GM18873 (cell line): ENCODE results near the gene GFI1B.
"Not testable (repeated sequence)": the region's sequence is repeated elsewhere in the genome, so short reads cannot be mapped to it uniquely, and the experiment has no call there.

Experiments used
- ATAC-seq: cut with Tn5 transposase; IDR thresholded peaks from one replicate; pipeline ENCODE4 v1.9.1; 2021; ENCODE audit warnings: mild to moderate bottlenecking, moderate library complexity, moderate number of reproducible peaks; ENCODE audit not compliant: unreplicated experiment, low FRiP score

The GFI1B gene

GRCh38 chr9:133006731-133007352 lies 28.3 kb downstream of the GFI1B start:
- no peak for ATAC-seq

- no peak for ATAC-seq
Observed at GRCh38 chr9:133008406-133008805, 29.9 kb downstream of the GFI1B start.

- no peak for ATAC-seq
Observed at GRCh38 chr9:133008824-133009223, 30.3 kb downstream of the GFI1B start.

- ATAC-seq = no peak
Observed at GRCh38 chr9:133009906-133010582, 31.6 kb downstream of the GFI1B start.

GRCh38 chr9:133014696-133015095 lies 36.2 kb downstream of the GFI1B start:
- no peak for ATAC-seq

- no peak for ATAC-seq
Observed at GRCh38 chr9:133023117-133023890, 44.8 kb downstream of the GFI1B start.

- ATAC-seq = no peak
Observed at GRCh38 chr9:133026426-133026825, 47.9 kb downstream of the GFI1B start.

GRCh38 chr9:133027134-133027533 lies 48.6 kb downstream of the GFI1B start:
- ATAC-seq = no peak

- no peak for ATAC-seq
Observed at GRCh38 chr9:133028221-133028620, 49.7 kb downstream of the GFI1B start.

- ATAC-seq = no peak
Observed at GRCh38 chr9:133029994-133030316, 51.5 kb downstream of the GFI1B start.

- ATAC-seq = peak; percentile 93
Observed at GRCh38 chr9:133030317-133031129, 52.0 kb downstream of the GFI1B start, which contains the start of gene GTF3C5. Gene GTF3C5 (plus strand): TSS chr9:133030997. CDS start chr9:133031012, 15 bp downstream.

- no peak for ATAC-seq
Observed at GRCh38 chr9:133031130-133031422, 52.6 kb downstream of the GFI1B start.

GRCh38 chr9:133031496-133031911 lies 53.0 kb downstream of the GFI1B start:
- no peak for ATAC-seq

GRCh38 chr9:133032171-133032570 lies 53.7 kb downstream of the GFI1B start:
- ATAC-seq = no peak

- no peak for ATAC-seq
Observed at GRCh38 chr9:133035669-133036068, 57.2 kb downstream of the GFI1B start.

GRCh38 chr9:133037775-133038515 lies 59.5 kb downstream of the GFI1B start:
- no peak for ATAC-seq

- ATAC-seq = not testable (repeated sequence)
Observed at GRCh38 chr9:133040892-133041479, 62.5 kb downstream of the GFI1B start.
